ENCODE measurements around the gene CCDC169.
"Not testable (repeated sequence)": the region's sequence is repeated elsewhere in the genome, so short reads cannot be mapped to it uniquely, and the experiment has no call there.

Gene CCDC169

GRCh38 chr13:36297366-36298338, at the start of gene CCDC169:
CCDC169 (minus strand) TSS chr13:36297814; CDS start chr13:36297719, 95 bp downstream.
- peak; percentile 41 for DNase-seq

- peak; percentile 76 for DNase-seq
Observed at GRCh38 chr13:36346222-36347083, 48.8 kb upstream of the CCDC169 start, which contains the start of gene SPART. SPART (minus strand) TSS chr13:36346394; CDS start chr13:36335830, 10,564 bp downstream.

GRCh38 chr13:36345438-36346221, 48.0 kb upstream of the CCDC169 start:
- peak; percentile 54 for DNase-seq

GRCh38 chr13:36344886-36345437, 47.3 kb upstream of the CCDC169 start:
- DNase-seq: no peak

- DNase-seq: no peak
Observed at GRCh38 chr13:36344173-36344572, 46.6 kb upstream of the CCDC169 start.

- no peak for DNase-seq
Observed at GRCh38 chr13:36343766-36344165, 46.2 kb upstream of the CCDC169 start.

GRCh38 chr13:36342715-36343114, 45.1 kb upstream of the CCDC169 start:
- no peak for DNase-seq

- no peak for DNase-seq
Observed at GRCh38 chr13:36341718-36342117, 44.1 kb upstream of the CCDC169 start.

GRCh38 chr13:36339600-36340155, 42.1 kb upstream of the CCDC169 start:
- DNase-seq: no peak

GRCh38 chr13:36337938-36338641, 40.5 kb upstream of the CCDC169 start:
- DNase-seq: no peak

GRCh38 chr13:36332986-36333385, 35.4 kb upstream of the CCDC169 start:
- no peak for DNase-seq

- DNase-seq: not testable (repeated sequence)
Observed at GRCh38 chr13:36332255-36332654, 34.6 kb upstream of the CCDC169 start.

- no peak for DNase-seq
Observed at GRCh38 chr13:36331280-36331679, 33.7 kb upstream of the CCDC169 start.

- no peak for DNase-seq
Observed at GRCh38 chr13:36329361-36329760, 31.7 kb upstream of the CCDC169 start.

GRCh38 chr13:36328821-36329220, 31.2 kb upstream of the CCDC169 start:
- no peak for DNase-seq

- DNase-seq: no peak
Observed at GRCh38 chr13:36325912-36326311, 28.3 kb upstream of the CCDC169 start.

GRCh38 chr13:36324881-36325280, 27.3 kb upstream of the CCDC169 start:
- not testable (repeated sequence) for DNase-seq

- DNase-seq: no peak
Observed at GRCh38 chr13:36323951-36324566, 26.4 kb upstream of the CCDC169 start.

- DNase-seq: no peak
Observed at GRCh38 chr13:36323408-36323807, 25.8 kb upstream of the CCDC169 start.

GRCh38 chr13:36319793-36320192, 22.2 kb upstream of the CCDC169 start:
- DNase-seq: not testable (repeated sequence)

Measured in GOT3 (cell line).